PC-3 (cell line): ENCODE data around the gene SNRNP70. TPM values are rescaled to one million over a fixed set of nuclear protein-coding genes. Genes with fewer than 3 reads are reported as not detected.

ENCODE experiments used
- ATAC-seq: fragments of 200-7000 bp; cut with Tn5 transposase; 2 replicates; pipeline ENCODE4 v1.9.1; 2020; ENCODE audit warnings: mild to moderate bottlenecking, moderate library complexity
- BruUV-seq: library from RNA; stranded (reverse); fragments of 400-500 nt; replicated peaks from 2 replicates; lab custom pipeline; 2021; lab: Mats Ljungman, UMichigan
- CTCF ChIA-PET: fragments of 300-600 bp; sonication (Branson Sonifier 250); formaldehyde crosslinking; loops from one replicate; lab custom pipeline; 2022; ENCODE audit warnings: antibody characterized with exemption; lab: Charles Lee
- POLR2A ChIA-PET: fragments of 300-600 bp; sonication (Branson Sonifier 250); formaldehyde crosslinking; loops from one replicate; lab custom pipeline; 2022; ENCODE audit warnings: antibody characterized with exemption; ENCODE audit not compliant: unreplicated experiment; lab: Charles Lee
- DNase-seq: peaks from one replicate; pipeline ENCODE4 v3.0.0-alpha.2; 2015
- H2AFZ ChIP-seq: fragments of 300-600 bp; sonication (generic); 2 replicates; pipeline ENCODE4 v1.6.0; 2016; ENCODE audit warnings: antibody characterized with exemption, low read length
- H3F3A ChIP-seq: fragments of 300-600 bp; sonication (generic); one replicate; pipeline ENCODE4 v1.6.0; 2017; ENCODE audit warnings: antibody characterized with exemption, low read length, control low read depth, mild to moderate bottlenecking; ENCODE audit not compliant: unreplicated experiment
- H3K27ac ChIP-seq: fragments of 300-600 bp; sonication (generic); 2 replicates; pipeline ENCODE4 v1.5.1; 2016; ENCODE audit warnings: mild to moderate bottlenecking, low read length
- H3K27me3 ChIP-seq: fragments of 300-600 bp; sonication (generic); 2 replicates; pipeline ENCODE4 v1.6.1; 2016; ENCODE audit warnings: low read length, mixed read lengths
- H3K36me3 ChIP-seq: fragments of 300-600 bp; sonication (generic); 2 replicates; pipeline ENCODE4 v1.6.1; 2016; ENCODE audit warnings: low read depth, mixed run types, low read length, mixed read lengths
- H3K4me1 ChIP-seq: fragments of 300-600 bp; sonication (generic); 2 replicates; pipeline ENCODE4 v1.5.1; 2016; ENCODE audit warnings: low read length; ENCODE audit not compliant: insufficient read depth
- H3K4me2 ChIP-seq: fragments of 300-600 bp; sonication (generic); 2 replicates; pipeline ENCODE4 v1.6.0; 2016; ENCODE audit warnings: low read length
- H3K4me3 ChIP-seq: fragments of 300-600 bp; sonication (generic); 2 replicates; pipeline ENCODE4 v1.5.1; 2016; ENCODE audit warnings: mild to moderate bottlenecking, low read length, mixed read lengths
- H3K79me2 ChIP-seq: fragments of 300-600 bp; sonication (generic); 2 replicates; pipeline ENCODE4 v1.6.1; 2017; ENCODE audit warnings: low read length, mixed read lengths
- H3K9ac ChIP-seq: fragments of 300-600 bp; sonication (generic); 2 replicates; pipeline ENCODE4 v1.6.0; 2016; ENCODE audit warnings: mild to moderate bottlenecking, low read length
- H3K9me2 ChIP-seq: fragments of 300-600 bp; sonication (generic); replicated peaks from 2 replicates; pipeline ENCODE4 v1.6.1; 2016; ENCODE audit warnings: mixed run types, low read length, mixed read lengths
- H3K9me3 ChIP-seq: fragments of 300-600 bp; sonication (generic); 2 replicates; pipeline ENCODE4 v1.6.1; 2016; ENCODE audit warnings: low read length, mixed read lengths
- H4K20me1 ChIP-seq: fragments of 300-600 bp; sonication (generic); 2 replicates; pipeline ENCODE4 v1.6.1; 2016; ENCODE audit warnings: low read length, mixed read lengths
- CTCF ChIP-seq: fragments of 300-600 bp; sonication (generic); conservative IDR thresholded peaks from 2 replicates; pipeline ENCODE4 v1.5.1; 2017; ENCODE audit warnings: antibody characterized with exemption, low read depth, mild to moderate bottlenecking, low read length
- EZH2 ChIP-seq: fragments of 300-600 bp; sonication (generic); IDR thresholded peaks from one replicate; pipeline ENCODE4 v1.6.1; 2017; ENCODE audit warnings: antibody characterized with exemption, mild to moderate bottlenecking, low read length; ENCODE audit not compliant: unreplicated experiment
- EZH2phosphoT487 ChIP-seq: fragments of 300-600 bp; sonication (generic); IDR thresholded peaks from 2 replicates; pipeline ENCODE4 v1.6.1; 2018; ENCODE audit warnings: mild to moderate bottlenecking, antibody characterized with exemption, low read length, borderline replicate concordance
- intact Hi-C: fragments of 100-400 bp; cut with micrococcal nuclease; formaldehyde crosslinking; loops from 2 replicates; pipeline ENCODE4 v1.9.0; 2023
- total RNA-seq: library from RNA; depleted of rRNA; stranded (reverse); fragments of >200 nt; gene quantifications from 2 replicates; pipeline ENCODE4 v1.2.3, GENCODE V29; 2014

The SNRNP70 gene
- total RNA-seq, 1 experiment from 2014 or later, result 367 TPM

- H3F3A ChIP-seq, result no peaks in the 10 kb centered on the region
- H3K4me1 ChIP-seq, result no peaks in the 10 kb centered on the region; the same call in none of the 2 replicates
- peak overlapping the region; percentile 82 for H3K4me2 ChIP-seq
- ATAC-seq (peak; percentile 94), DNase-seq (peak; percentile 90)
- no peaks in the 10 kb centered on the region for H3K9me3 ChIP-seq
- H4K20me1 ChIP-seq, result no peaks in the 10 kb centered on the region
- intact Hi-C loops, result loop anchor here (2.0 kb wide), 1 partner anchor 15 kb away; no protein-coding TSS in a partner anchor
- peak overlapping the region; percentile 86 for H2AFZ ChIP-seq
- no peak overlapping the region for H3K27ac ChIP-seq
- TF ChIP-seq CTCF (no peak), EZH2phosphoT487 (no peak), EZH2 (no peak)
- ChIA-PET POLR2A (interaction anchor here (0.7 kb wide), 1 partner anchor 37 kb away, joined by 8 read pairs; no protein-coding TSS in a partner anchor), CTCF (interaction anchor here (0.5 to 1.0 kb wide), 7 partner anchors 8 to 128 kb away, joined by 3 to 16 read pairs (median 5); partner anchors contain the start of gene LIN7B)
- peak overlapping the region; percentile 59 for H3K4me3 ChIP-seq
- no peaks in the 10 kb centered on the region for H3K79me2 ChIP-seq
- H3K36me3 ChIP-seq, result no peaks in the 10 kb centered on the region
- no peaks in the 10 kb centered on the region for H3K9me2 ChIP-seq
- H3K9ac ChIP-seq, result no peak overlapping the region
- BruUV-seq, result no TSS peak
- H3K27me3 ChIP-seq, result no peaks in the 10 kb centered on the region
Measured at GRCh38 chr19:49127674-49128544, 42.7 kb downstream of the SNRNP70 start.

- H3K27ac ChIP-seq, result no peak overlapping the region
- no peaks in the 10 kb centered on the region for H4K20me1 ChIP-seq
- H3K9ac ChIP-seq, result no peak overlapping the region
- peak overlapping the region; percentile 59; the same call in 1 of the 2 replicates for H3K4me3 ChIP-seq
- H3K4me2 ChIP-seq, result peak overlapping the region; percentile 82
- H3K27me3 ChIP-seq, result no peaks in the 10 kb centered on the region
- BruUV-seq, result no TSS peak
- TF ChIP-seq EZH2 (no peak), EZH2phosphoT487 (no peak), CTCF (no peak)
- no peak for DNase-seq
- ChIA-PET POLR2A (no interaction called here), CTCF (interaction anchor here (1.0 kb wide), 1 partner anchor 21 kb away, joined by 6 read pairs; no protein-coding TSS in a partner anchor)
- no peaks in the 10 kb centered on the region; the same call in none of the 2 replicates for H3K4me1 ChIP-seq
- H3K9me2 ChIP-seq, result no peaks in the 10 kb centered on the region
- no peaks in the 10 kb centered on the region for H3F3A ChIP-seq
- H3K79me2 ChIP-seq, result no peaks in the 10 kb centered on the region
- intact Hi-C loops, result loop anchor here (2.0 kb wide), 1 partner anchor 14 kb away; no protein-coding TSS in a partner anchor
- H2AFZ ChIP-seq, result peak overlapping the region; percentile 86; the same call in 1 of the 2 replicates
- H3K9me3 ChIP-seq, result no peaks in the 10 kb centered on the region
- no peak for ATAC-seq
- no peaks in the 10 kb centered on the region for H3K36me3 ChIP-seq
Measured at GRCh38 chr19:49128545-49129237, 43.4 kb downstream of the SNRNP70 start.
